ENCODE results near the gene KCNG2. TPM values are rescaled to one million over a fixed set of nuclear protein-coding genes. Genes with fewer than 3 reads are reported as not detected.

The KCNG2 gene
- total RNA-seq, 1 donor from 2014 or later: not detected

- TF ChIP-seq CTCF (IDR thresholded peaks at IDR 0.05): no peak
- no peak for DNase-seq (ENCODE audit: extremely low spot score, unreplicated experiment)
- Mint-ChIP-seq H3K4me3 (ENCODE audit: unreplicated experiment) (no peak overlapping the region), H3K9me3 (ENCODE audit: unreplicated experiment) (peaks cover 10% of the 10 kb centered on the region), H3K4me1 (ENCODE audit: unreplicated experiment) (no peaks in the 10 kb centered on the region), H3K27me3 (ENCODE audit: unreplicated experiment) (no peaks in the 10 kb centered on the region), H3K27ac (ENCODE audit: unreplicated experiment) (no peak overlapping the region), H3K36me3 (ENCODE audit: unreplicated experiment) (peaks cover 26% of the 10 kb centered on the region)
Observed at GRCh38 chr18:79753391-79753851, 44.3 kb upstream of the KCNG2 start.

- Mint-ChIP-seq H3K27me3 (ENCODE audit: unreplicated experiment) (no peaks in the 10 kb centered on the region), H3K36me3 (ENCODE audit: unreplicated experiment) (peaks cover 26% of the 10 kb centered on the region), H3K27ac (ENCODE audit: unreplicated experiment) (no peak overlapping the region), H3K4me1 (ENCODE audit: unreplicated experiment) (no peaks in the 10 kb centered on the region), H3K4me3 (ENCODE audit: unreplicated experiment) (no peak overlapping the region), H3K9me3 (ENCODE audit: unreplicated experiment) (peaks cover 15% of the 10 kb centered on the region)
- no peak for DNase-seq (ENCODE audit: extremely low spot score, unreplicated experiment)
- no peak for TF ChIP-seq CTCF (IDR thresholded peaks at IDR 0.05)
Observed at GRCh38 chr18:79754022-79754761, 43.5 kb upstream of the KCNG2 start.

- DNase-seq (ENCODE audit: extremely low spot score, unreplicated experiment): no peak
- H3K36me3 Mint-ChIP-seq (ENCODE audit: unreplicated experiment): peaks cover 23% of the 10 kb centered on the region
- H3K27me3 Mint-ChIP-seq (ENCODE audit: unreplicated experiment): no peaks in the 10 kb centered on the region
- no peaks in the 10 kb centered on the region for H3K4me1 Mint-ChIP-seq (ENCODE audit: unreplicated experiment)
- H3K27ac Mint-ChIP-seq (ENCODE audit: unreplicated experiment): no peak overlapping the region
- H3K4me3 Mint-ChIP-seq (ENCODE audit: unreplicated experiment): no peak overlapping the region
- TF ChIP-seq CTCF (IDR thresholded peaks at IDR 0.05): no peak
- peaks cover 20% of the 10 kb centered on the region for H3K9me3 Mint-ChIP-seq (ENCODE audit: unreplicated experiment)
Observed at GRCh38 chr18:79754831-79755351, 42.8 kb upstream of the KCNG2 start.

GRCh38 chr18:79755496-79756142 lies 42.1 kb upstream of the KCNG2 start:
- Mint-ChIP-seq H3K27me3 (ENCODE audit: unreplicated experiment) (no peaks in the 10 kb centered on the region), H3K4me3 (ENCODE audit: unreplicated experiment) (no peak overlapping the region), H3K36me3 (ENCODE audit: unreplicated experiment) (peaks cover 22% of the 10 kb centered on the region), H3K27ac (ENCODE audit: unreplicated experiment) (no peak overlapping the region), H3K9me3 (ENCODE audit: unreplicated experiment) (peaks cover 23% of the 10 kb centered on the region), H3K4me1 (ENCODE audit: unreplicated experiment) (no peaks in the 10 kb centered on the region)
- DNase-seq (ENCODE audit: extremely low spot score, unreplicated experiment): no peak
- TF ChIP-seq CTCF (IDR thresholded peaks at IDR 0.05): no peak

- H3K36me3 Mint-ChIP-seq (ENCODE audit: unreplicated experiment): peaks cover 22% of the 10 kb centered on the region
- DNase-seq (ENCODE audit: extremely low spot score, unreplicated experiment): no peak
- peaks cover 27% of the 10 kb centered on the region for H3K9me3 Mint-ChIP-seq (ENCODE audit: unreplicated experiment)
- TF ChIP-seq CTCF (IDR thresholded peaks at IDR 0.05): no peak
- H3K4me3 Mint-ChIP-seq (ENCODE audit: unreplicated experiment): no peak overlapping the region
- H3K27me3 Mint-ChIP-seq (ENCODE audit: unreplicated experiment): no peaks in the 10 kb centered on the region
- H3K4me1 Mint-ChIP-seq (ENCODE audit: unreplicated experiment): no peaks in the 10 kb centered on the region
- H3K27ac Mint-ChIP-seq (ENCODE audit: unreplicated experiment): no peak overlapping the region
Observed at GRCh38 chr18:79756143-79756500, 41.6 kb upstream of the KCNG2 start.
